Measurements from ENCODE around the gene CCND3. TPM values are rescaled to one million over a fixed set of nuclear protein-coding genes. Genes with fewer than 3 reads are reported as not detected.

Gene CCND3
- total RNA-seq, 2 donors from 2014 or later, result 8.5 to 11.7 TPM

GRCh38 chr6:41976794-41977484 is 35.3 kb upstream of the CCND3 start:
- Mint-ChIP-seq H3K4me1 (peaks cover 4% of the 10 kb centered on the region), H3K36me3 (ENCODE audit: low read depth) (no peaks in the 10 kb centered on the region), H3K4me3 (no peak overlapping the region), H3K9me3 (no peaks in the 10 kb centered on the region), H3K27me3 (ENCODE audit: insufficient read depth) (no peaks in the 10 kb centered on the region), H3K27ac (no peak overlapping the region)
- DNase-seq, result no peak
- H3K36me3 ChIP-seq (ENCODE audit: control insufficient read depth, insufficient read depth, low read length), result no peaks in the 10 kb centered on the region
- no peak for TF ChIP-seq CTCF (conservative IDR thresholded peaks at IDR 0.05)
- no peak overlapping the region for H3K27ac ChIP-seq (ENCODE audit: low read depth, low read length)
- H3K4me1 ChIP-seq (ENCODE audit: control insufficient read depth, insufficient read depth, low read length), result no peaks in the 10 kb centered on the region
- no peaks in the 10 kb centered on the region for H3K27me3 ChIP-seq (ENCODE audit: control insufficient read depth, insufficient read depth, low read length, poor library complexity, severe bottlenecking)
- no peak overlapping the region for H3K9ac ChIP-seq (ENCODE audit: extremely low read depth, low read length, poor library complexity, severe bottlenecking)
- WGBS, 2 experiments (ENCODE audit: insufficient coverage in 1 of 2, insufficient read length in 1 of 2), result 67 to 68% methylated on average over 5 to 9 of the region's 9 CpGs
- H3K9me3 ChIP-seq (ENCODE audit: control insufficient read depth, low read length), result no peaks in the 10 kb centered on the region
- H3K4me3 ChIP-seq (ENCODE audit: low read length), result no peak overlapping the region

GRCh38 chr6:41975276-41975675 is 33.7 kb upstream of the CCND3 start:
- Histone ChIP-seq H3K4me3 (ENCODE audit: low read length) (no peak overlapping the region), H3K27me3 (ENCODE audit: control insufficient read depth, insufficient read depth, low read length, poor library complexity, severe bottlenecking) (no peaks in the 10 kb centered on the region), H3K9me3 (ENCODE audit: control insufficient read depth, low read length) (no peaks in the 10 kb centered on the region), H3K4me1 (ENCODE audit: control insufficient read depth, insufficient read depth, low read length) (no peaks in the 10 kb centered on the region), H3K36me3 (ENCODE audit: control insufficient read depth, insufficient read depth, low read length) (no peaks in the 10 kb centered on the region), H3K9ac (ENCODE audit: extremely low read depth, low read length, poor library complexity, severe bottlenecking) (no peak overlapping the region), H3K27ac (ENCODE audit: low read depth, low read length) (no peak overlapping the region)
- H3K27me3 Mint-ChIP-seq (ENCODE audit: insufficient read depth), result no peaks in the 10 kb centered on the region
- 92 to 100% methylated on average over 1 to 4 of the region's 4 CpGs for WGBS, 2 experiments (ENCODE audit: insufficient coverage in 1 of 2, insufficient read length in 1 of 2)
- H3K9me3 Mint-ChIP-seq, result no peaks in the 10 kb centered on the region
- peaks cover 4% of the 10 kb centered on the region for H3K4me1 Mint-ChIP-seq
- no peak overlapping the region for H3K27ac Mint-ChIP-seq
- H3K4me3 Mint-ChIP-seq, result no peak overlapping the region
- no peaks in the 10 kb centered on the region for H3K36me3 Mint-ChIP-seq (ENCODE audit: low read depth)
- TF ChIP-seq CTCF (conservative IDR thresholded peaks at IDR 0.05), result no peak
- DNase-seq, result no peak

- Mint-ChIP-seq H3K4me1 (peaks cover 4% of the 10 kb centered on the region), H3K27ac (no peak overlapping the region), H3K27me3 (ENCODE audit: insufficient read depth) (no peaks in the 10 kb centered on the region), H3K36me3 (ENCODE audit: low read depth) (no peaks in the 10 kb centered on the region), H3K9me3 (no peaks in the 10 kb centered on the region), H3K4me3 (no peak overlapping the region)
- Histone ChIP-seq H3K27me3 (ENCODE audit: control insufficient read depth, insufficient read depth, low read length, poor library complexity, severe bottlenecking) (no peaks in the 10 kb centered on the region), H3K9ac (ENCODE audit: extremely low read depth, low read length, poor library complexity, severe bottlenecking) (no peak overlapping the region), H3K4me1 (ENCODE audit: control insufficient read depth, insufficient read depth, low read length) (no peaks in the 10 kb centered on the region), H3K36me3 (ENCODE audit: control insufficient read depth, insufficient read depth, low read length) (no peaks in the 10 kb centered on the region), H3K27ac (ENCODE audit: low read depth, low read length) (no peak overlapping the region), H3K9me3 (ENCODE audit: control insufficient read depth, low read length) (no peaks in the 10 kb centered on the region), H3K4me3 (ENCODE audit: low read length) (no peak overlapping the region)
- 92 to 100% methylated on average over 3 to 5 of the region's 5 CpGs for WGBS, 2 experiments (ENCODE audit: insufficient coverage in 1 of 2, insufficient read length in 1 of 2)
- no peak for DNase-seq
- no peak for TF ChIP-seq CTCF (conservative IDR thresholded peaks at IDR 0.05)
These were observed 32.7 kb upstream of the CCND3 start for GRCh38 chr6:41974281-41974825.

All from endodermal cell (in vitro differentiated cells).